Activated T-cell treated with anti-CD3 and anti-CD28 coated beads, Interleukin-2, amount 50 U/mL, for 4 hours (primary cell): ENCODE measurements around the gene LRRC8D. TPM values are rescaled to one million over a fixed set of nuclear protein-coding genes. Genes with fewer than 3 reads are reported as not detected.
"Not testable (repeated sequence)": the region's sequence is repeated elsewhere in the genome, so short reads cannot be mapped to it uniquely, and the experiment has no call there.

Experiments
- ATAC-seq, 2 donors: fragments of 200-7000 bp; cut with Tn5 transposase; one replicate each; pipeline ENCODE4 v1.10.0; 2021
- DNase-seq: peaks from one replicate; pipeline ENCODE4 v3.0.0-alpha.2; 2020
- H3K27me3 Mint-ChIP-seq: one replicate; pipeline ENCODE4 v1.8.0; 2021; ENCODE audit warnings: low read depth, mixed read lengths
- H3K36me3 Mint-ChIP-seq: one replicate; pipeline ENCODE4 v1.8.0; 2022; ENCODE audit warnings: mixed read lengths; ENCODE audit not compliant: insufficient read depth
- H3K4me1 Mint-ChIP-seq: one replicate; pipeline ENCODE4 v1.8.0; 2021; ENCODE audit warnings: low read depth, mixed read lengths
- H3K4me3 Mint-ChIP-seq: one replicate; pipeline ENCODE4 v1.8.0; 2021; ENCODE audit warnings: mild to moderate bottlenecking, moderate library complexity, mixed read lengths
- H3K9me3 Mint-ChIP-seq: one replicate; pipeline ENCODE4 v1.8.0; 2021; ENCODE audit warnings: mixed read lengths
- total RNA-seq, 3 donors: library from RNA; stranded (reverse); gene quantifications; one replicate each; pipeline ENCODE4 v1.2.1, GENCODE V29; 2021

Gene LRRC8D
- total RNA-seq, 3 donors from 2014 or later: 42.1 to 56.7 (median 48.0) TPM

DNA sequence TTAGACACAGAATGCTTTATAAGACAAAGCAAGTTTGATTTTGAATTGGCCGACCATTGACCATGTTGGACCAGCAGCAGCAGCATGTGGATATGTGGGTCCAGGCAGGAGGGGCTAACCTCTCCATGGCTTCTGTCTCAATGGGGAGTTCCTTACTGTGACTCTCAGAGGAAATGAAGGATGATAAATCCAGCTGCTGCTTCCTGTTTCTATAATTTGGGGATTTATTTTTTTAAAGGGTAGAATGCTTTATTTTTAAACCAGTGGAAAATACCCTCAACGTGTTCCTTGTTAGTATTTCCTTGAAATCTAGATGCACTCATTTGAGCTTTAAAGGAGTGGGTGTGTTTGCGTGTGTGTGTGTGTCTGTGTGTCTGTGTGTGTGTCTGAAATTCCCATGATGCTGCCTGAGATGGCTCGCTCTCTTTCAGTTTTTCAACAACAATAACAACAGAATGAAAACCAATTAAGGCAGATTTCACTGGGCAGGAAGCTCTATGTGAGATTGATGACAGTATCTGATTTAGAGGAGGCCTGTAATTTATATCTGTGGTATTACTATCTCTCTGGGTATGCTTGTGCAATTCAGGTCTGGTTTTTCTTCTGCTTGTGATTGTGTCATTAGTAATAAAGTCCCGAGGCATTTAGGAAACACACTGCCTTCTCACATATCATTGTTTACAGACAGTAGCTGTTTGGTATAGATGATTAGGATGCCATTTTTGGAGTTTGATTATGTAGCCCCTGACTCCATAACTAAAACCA is 88.0 kb downstream of the LRRC8D start:
- ATAC-seq: no peak

DNA sequence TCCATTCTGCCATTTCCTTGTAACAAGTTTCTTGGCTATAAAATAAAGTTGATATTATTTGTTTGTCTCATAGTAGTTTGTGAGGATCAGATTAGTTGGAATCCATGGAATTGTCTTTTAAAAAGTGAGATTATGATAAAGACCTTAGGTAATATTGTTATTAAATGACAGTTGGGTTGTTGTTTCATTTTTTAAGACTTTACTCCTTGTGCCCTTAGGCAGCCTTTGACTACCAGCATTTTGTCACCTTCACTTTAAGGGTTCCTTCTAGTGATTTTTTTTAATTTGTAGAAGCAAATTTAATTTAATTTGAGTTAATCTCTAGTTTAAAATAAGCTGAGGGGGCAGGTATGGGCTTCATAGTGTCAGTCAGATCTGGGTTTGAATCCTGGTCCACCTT is 89.4 kb downstream of the LRRC8D start:
- no peaks in the 10 kb centered on the region for H3K27me3 Mint-ChIP-seq
- no peak overlapping the region for H3K4me3 Mint-ChIP-seq
- H3K9me3 Mint-ChIP-seq: no peaks in the 10 kb centered on the region
- ATAC-seq (no peak), DNase-seq (no peak)
- peaks cover 29% of the 10 kb centered on the region for H3K36me3 Mint-ChIP-seq
- H3K4me1 Mint-ChIP-seq: peaks cover 49% of the 10 kb centered on the region

More for the DNA sequence above, 88.0 kb downstream of the LRRC8D start:
- Mint-ChIP-seq H3K27me3 (no peaks in the 10 kb centered on the region), H3K9me3 (no peaks in the 10 kb centered on the region), H3K4me3 (no peak overlapping the region), H3K4me1 (peaks cover 50% of the 10 kb centered on the region), H3K36me3 (peaks cover 34% of the 10 kb centered on the region)
- DNase-seq: no peak

DNA sequence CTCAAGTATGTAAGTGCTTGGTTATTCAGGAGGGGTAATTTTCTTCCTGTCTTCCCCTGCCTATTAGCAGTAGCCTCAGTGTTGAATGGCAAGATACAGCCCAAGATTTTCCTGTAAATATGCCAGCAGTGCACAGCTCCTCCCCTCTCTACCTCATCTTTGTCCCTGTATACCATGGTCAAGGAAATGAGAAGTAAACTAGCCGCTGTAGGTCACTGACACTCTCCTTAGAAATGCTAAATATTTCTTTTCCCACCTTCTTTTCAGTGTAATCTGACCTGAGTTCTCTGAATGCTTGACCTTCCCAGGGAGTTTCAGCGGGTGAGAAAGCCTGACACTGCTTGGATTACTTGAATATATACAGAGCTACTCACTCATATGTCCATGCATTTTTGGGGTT is 89.9 kb downstream of the LRRC8D start:
- Mint-ChIP-seq H3K4me1 (peaks cover 43% of the 10 kb centered on the region), H3K9me3 (no peaks in the 10 kb centered on the region), H3K27me3 (no peaks in the 10 kb centered on the region), H3K4me3 (no peak overlapping the region), H3K36me3 (peaks cover 25% of the 10 kb centered on the region)
- DNase-seq (no peak), ATAC-seq (no peak)

DNA sequence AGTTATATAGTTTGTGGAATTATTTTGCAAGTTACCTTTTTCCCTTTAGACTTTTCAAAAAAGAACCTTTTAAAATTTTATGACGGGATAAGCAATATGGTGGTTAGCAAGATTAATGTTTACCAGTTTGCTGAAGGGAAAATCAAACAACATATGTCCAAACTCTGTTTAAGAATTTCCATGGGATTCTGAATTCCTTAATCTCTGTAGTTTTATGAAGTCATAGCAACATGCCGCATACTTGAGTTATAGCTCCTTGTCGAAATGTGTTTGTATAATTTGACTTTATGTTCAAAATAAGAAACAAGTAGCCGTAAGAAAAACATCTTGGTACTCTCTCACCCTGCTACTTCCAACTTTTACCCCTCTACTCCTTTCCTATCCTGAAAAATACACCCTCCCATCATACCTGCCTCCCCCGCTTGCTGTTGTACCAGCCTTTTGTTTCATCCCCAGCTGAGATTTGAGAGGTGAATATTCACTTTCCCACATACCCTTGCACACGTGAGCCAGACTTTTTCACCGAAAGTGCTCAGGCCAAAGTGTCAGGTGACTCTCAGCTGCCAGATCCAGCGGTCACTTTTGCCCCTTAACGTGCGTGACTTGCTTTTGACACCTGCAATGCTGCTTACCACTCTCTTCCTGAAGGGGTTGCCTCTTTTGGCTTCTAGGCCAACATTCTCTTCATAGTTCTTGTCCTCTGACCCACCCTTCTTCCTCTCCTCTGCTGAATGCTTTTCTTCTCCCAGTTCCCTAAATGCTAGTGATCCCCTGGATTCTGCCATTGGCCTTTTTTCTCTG is 90.6 kb downstream of the LRRC8D start:
- Mint-ChIP-seq H3K4me3 (no peak overlapping the region), H3K4me1 (peaks cover 37% of the 10 kb centered on the region), H3K27me3 (no peaks in the 10 kb centered on the region), H3K36me3 (peaks cover 28% of the 10 kb centered on the region), H3K9me3 (no peaks in the 10 kb centered on the region)
- ATAC-seq (no peak), DNase-seq (no peak)

DNA sequence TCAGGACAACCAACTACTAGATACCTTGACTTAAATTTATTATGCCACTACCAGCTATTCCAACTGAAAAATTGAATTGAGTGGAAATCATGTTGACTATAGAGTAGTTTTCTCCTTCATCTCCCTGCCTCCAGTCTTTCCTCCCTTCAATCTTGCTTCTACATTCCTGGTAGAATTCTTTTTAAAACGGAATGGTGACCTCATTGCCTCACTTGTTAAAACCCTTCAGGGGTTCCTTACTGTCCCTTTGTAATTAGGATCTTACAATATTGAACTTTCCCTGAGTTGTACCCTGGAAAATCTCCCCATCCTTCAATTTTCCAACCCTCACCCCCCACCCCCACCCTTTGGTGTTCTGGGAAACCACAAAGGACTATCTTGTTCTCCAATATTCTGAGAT is 91.2 kb downstream of the LRRC8D start:
- Mint-ChIP-seq H3K4me3 (no peak overlapping the region), H3K36me3 (peaks cover 25% of the 10 kb centered on the region), H3K4me1 (peaks cover 32% of the 10 kb centered on the region), H3K9me3 (no peaks in the 10 kb centered on the region), H3K27me3 (no peaks in the 10 kb centered on the region)
- DNase-seq (no peak), ATAC-seq (no peak)

DNA sequence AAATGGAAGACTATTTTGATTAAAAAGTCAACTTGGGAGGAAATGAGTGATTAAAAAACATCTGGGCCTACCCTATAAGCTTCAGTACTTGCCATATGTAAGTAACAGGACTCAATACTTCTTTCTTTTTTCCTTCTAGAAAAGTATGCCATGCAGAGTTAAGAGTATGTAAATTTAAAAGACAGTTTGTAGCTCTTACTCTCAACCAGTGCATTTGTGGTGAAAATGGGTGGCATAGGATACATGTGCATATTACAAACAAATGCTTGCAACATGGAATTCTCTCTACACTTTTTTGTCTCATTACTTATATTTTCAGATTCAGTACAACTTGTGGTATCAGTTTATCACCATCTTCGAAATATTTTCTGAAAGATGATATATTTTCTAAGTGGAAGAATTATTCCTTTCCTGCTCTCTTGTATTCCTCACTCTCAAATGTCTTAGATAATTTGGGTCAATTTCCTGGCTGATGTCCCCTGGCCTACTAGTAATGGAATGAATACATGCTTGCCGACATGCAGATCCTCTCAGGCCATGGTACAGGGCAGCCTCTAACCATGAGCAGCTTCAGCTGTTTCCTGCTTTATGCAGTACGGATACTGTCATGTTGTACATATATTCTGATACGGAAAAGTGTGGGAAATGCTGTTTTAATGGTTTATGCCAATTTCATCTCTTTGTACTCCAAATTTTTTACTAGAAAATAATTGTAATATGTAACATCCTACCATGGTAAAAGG is 92.7 kb downstream of the LRRC8D start:
- H3K27me3 Mint-ChIP-seq: no peaks in the 10 kb centered on the region
- no peaks in the 10 kb centered on the region for H3K9me3 Mint-ChIP-seq
- DNase-seq (no peak), ATAC-seq (no peak)
- H3K4me3 Mint-ChIP-seq: no peak overlapping the region
- peaks cover 20% of the 10 kb centered on the region for H3K4me1 Mint-ChIP-seq
- H3K36me3 Mint-ChIP-seq: peaks cover 22% of the 10 kb centered on the region

DNA sequence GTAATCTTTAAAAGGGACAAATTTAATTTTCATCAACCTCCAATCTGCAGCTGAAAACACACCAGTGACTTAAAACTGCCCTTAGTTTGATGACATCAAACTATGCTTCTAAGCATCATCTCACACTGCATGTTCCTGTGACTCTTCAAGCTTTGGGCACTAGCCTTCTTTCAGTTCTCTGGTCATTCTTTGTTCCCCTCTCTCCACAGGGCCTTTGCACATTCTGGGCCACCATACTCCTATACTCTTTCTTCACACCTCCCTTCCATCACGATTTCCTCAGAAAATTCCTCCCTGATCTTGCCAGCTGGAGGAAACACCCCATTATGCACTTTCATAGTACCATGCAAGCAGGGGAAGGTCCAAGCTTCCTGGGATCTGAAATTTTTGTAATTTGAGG is 96.5 kb downstream of the LRRC8D start:
- Mint-ChIP-seq H3K9me3 (no peaks in the 10 kb centered on the region), H3K4me3 (no peak overlapping the region), H3K36me3 (peaks cover 17% of the 10 kb centered on the region), H3K27me3 (no peaks in the 10 kb centered on the region), H3K4me1 (peaks cover 10% of the 10 kb centered on the region)
- ATAC-seq (no peak), DNase-seq (no peak)

DNA sequence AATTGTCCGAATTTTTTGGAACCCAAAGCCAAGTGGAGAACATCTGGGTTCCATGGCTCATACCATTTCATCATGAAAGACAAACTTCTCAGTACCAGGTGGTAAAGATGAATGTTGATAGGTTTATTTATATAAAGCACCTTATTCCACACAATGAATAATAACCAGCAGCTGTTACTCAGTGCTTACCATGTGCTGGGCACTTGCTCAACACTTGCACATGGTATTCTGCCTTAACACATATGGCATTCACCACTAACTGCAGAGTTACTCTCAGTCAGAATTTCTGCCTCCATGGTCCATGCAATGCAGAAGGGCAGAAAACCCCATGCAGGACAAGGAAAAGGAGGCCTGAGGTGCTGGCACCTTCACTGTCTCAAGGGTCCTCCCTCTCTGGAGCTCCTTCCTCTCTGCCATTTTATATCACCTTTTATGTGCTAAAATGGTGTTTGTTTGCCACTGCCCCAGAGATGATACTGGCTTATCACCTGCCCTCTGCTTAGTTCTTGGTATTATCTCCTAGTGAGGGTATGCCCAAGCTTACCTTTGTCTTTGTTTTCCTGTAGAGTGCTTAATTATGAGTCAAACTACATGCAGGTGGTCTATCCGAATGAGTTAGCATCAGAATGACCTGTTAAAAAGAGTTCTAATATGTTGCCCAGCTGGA is 97.4 kb downstream of the LRRC8D start:
- ATAC-seq: no peak
- H3K9me3 Mint-ChIP-seq: peaks cover under 1% of the 10 kb centered on the region
- H3K27me3 Mint-ChIP-seq: no peaks in the 10 kb centered on the region

DNA sequence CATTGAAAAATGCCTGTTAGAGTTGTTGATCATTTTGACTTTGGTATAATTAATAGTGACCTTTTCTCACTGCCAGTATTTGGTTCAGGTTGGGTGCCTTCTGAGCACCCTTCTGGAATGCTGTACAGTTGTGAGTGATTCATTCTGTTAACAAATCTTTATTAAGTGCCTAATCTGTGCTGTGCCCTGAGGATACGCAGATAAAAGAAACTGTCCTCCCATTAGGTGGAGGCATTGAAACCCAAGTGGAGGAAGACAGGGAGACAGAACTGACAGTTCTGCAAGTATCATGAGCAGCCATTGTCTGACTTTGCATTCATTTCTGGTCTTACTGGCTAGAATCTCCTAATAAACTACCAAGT is 97.9 kb downstream of the LRRC8D start:
- DNase-seq: no peak
- ATAC-seq: no peak

More for the DNA sequence above, 97.4 kb downstream of the LRRC8D start:
- no peak overlapping the region for H3K4me3 Mint-ChIP-seq
- H3K36me3 Mint-ChIP-seq: peaks cover 19% of the 10 kb centered on the region
- peaks cover 6% of the 10 kb centered on the region for H3K4me1 Mint-ChIP-seq
- DNase-seq: no peak

DNA sequence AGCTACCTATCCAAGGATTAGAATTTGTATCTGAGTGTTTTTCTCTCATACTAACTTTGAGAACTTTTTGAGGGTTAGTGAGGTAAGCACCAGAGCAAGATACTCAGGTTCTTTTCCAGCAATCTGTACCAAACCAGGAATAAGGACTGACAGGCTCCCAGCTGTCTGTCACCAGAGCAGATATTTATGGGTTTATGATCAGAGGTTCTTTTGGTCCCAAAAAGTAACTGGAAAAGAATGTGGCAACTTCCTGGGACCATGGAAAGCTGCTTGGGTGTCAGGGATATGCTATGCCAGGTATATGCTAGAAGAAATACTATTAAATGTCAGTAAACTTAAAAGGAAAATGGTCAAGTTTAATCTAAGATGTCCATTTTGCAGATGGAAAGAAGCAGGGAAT is 98.3 kb downstream of the LRRC8D start:
- H3K9me3 Mint-ChIP-seq: peaks cover 5% of the 10 kb centered on the region
- no peak for DNase-seq
- peaks cover 27% of the 10 kb centered on the region for H3K36me3 Mint-ChIP-seq
- ATAC-seq: no peak
- no peaks in the 10 kb centered on the region for H3K27me3 Mint-ChIP-seq
- peaks cover 6% of the 10 kb centered on the region for H3K4me1 Mint-ChIP-seq
- H3K4me3 Mint-ChIP-seq: no peak overlapping the region

More for the DNA sequence above, 97.9 kb downstream of the LRRC8D start:
- H3K36me3 Mint-ChIP-seq: peaks cover 24% of the 10 kb centered on the region
- no peaks in the 10 kb centered on the region for H3K27me3 Mint-ChIP-seq
- peaks cover 5% of the 10 kb centered on the region for H3K9me3 Mint-ChIP-seq
- H3K4me3 Mint-ChIP-seq: no peak overlapping the region
- peaks cover 6% of the 10 kb centered on the region for H3K4me1 Mint-ChIP-seq

DNA sequence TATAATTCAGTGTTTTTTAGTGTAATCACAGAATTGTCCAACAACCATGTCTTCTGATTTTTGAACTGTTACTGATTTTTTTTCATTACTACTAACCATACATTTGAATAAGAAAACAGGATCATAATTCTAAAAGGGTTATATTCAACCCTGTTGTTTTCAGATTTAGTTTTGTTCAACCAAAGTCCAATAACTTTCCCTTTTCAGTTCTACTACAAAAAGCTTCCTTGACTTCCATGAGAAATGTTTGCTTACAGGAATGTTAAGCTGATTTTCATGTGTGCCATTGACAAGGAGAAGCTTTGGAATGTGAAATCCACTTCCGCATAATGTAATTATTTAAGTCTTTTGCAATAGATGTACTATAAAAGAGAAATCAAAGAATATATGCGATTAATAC is 102.1 kb downstream of the LRRC8D start:
- Mint-ChIP-seq H3K4me3 (no peak overlapping the region), H3K36me3 (peaks cover 32% of the 10 kb centered on the region), H3K4me1 (peaks cover 5% of the 10 kb centered on the region), H3K9me3 (peaks cover 5% of the 10 kb centered on the region), H3K27me3 (no peaks in the 10 kb centered on the region)
- ATAC-seq: no peak
- no peak for DNase-seq

DNA sequence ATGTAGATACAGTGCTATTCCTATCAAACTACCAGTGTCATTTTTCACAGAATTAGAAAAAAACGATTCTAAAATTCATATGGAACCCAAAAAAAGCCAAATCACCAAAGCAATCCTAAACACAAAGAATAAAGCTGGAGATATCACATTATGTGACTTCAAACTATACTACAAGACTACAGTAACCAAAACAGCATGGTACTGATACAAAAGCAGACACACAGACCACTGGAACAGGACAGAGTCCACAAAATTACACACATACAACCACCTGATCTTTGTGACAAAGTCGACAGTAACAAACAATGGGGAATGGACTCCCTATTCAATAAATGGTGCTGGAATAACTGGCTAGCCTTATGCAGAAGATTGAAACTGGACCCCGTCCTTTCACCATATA is 102.7 kb downstream of the LRRC8D start:
- H3K36me3 Mint-ChIP-seq: peaks cover 34% of the 10 kb centered on the region
- no peak for ATAC-seq

DNA sequence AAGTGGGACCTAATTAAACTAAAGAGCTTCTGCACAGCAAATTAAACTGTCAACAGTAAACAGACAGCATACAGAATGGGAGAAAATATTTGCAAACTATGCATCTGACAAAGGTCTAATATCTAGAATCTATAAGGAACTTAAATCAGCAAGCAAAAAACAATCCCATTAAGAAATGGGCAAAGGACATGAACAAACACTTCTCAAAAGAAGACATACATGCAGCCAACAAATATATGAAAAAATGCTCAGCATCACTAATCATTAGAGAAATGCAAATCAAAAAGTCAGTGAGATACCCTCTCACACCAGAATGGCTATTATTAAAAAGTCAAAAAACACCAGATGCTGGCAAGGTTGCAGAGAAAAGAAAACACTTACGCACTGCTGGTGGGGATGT is 103.2 kb downstream of the LRRC8D start:
- peaks cover 34% of the 10 kb centered on the region for H3K36me3 Mint-ChIP-seq
- not testable (repeated sequence) for H3K4me3 Mint-ChIP-seq, DNase-seq, H3K9me3 Mint-ChIP-seq, ATAC-seq, H3K4me1 Mint-ChIP-seq, H3K27me3 Mint-ChIP-seq

More for the DNA sequence above, 102.7 kb downstream of the LRRC8D start:
- no peak for DNase-seq
- Mint-ChIP-seq H3K27me3 (no peaks in the 10 kb centered on the region), H3K9me3 (peaks cover 5% of the 10 kb centered on the region), H3K4me3 (no peak overlapping the region), H3K4me1 (peaks cover 4% of the 10 kb centered on the region)

DNA sequence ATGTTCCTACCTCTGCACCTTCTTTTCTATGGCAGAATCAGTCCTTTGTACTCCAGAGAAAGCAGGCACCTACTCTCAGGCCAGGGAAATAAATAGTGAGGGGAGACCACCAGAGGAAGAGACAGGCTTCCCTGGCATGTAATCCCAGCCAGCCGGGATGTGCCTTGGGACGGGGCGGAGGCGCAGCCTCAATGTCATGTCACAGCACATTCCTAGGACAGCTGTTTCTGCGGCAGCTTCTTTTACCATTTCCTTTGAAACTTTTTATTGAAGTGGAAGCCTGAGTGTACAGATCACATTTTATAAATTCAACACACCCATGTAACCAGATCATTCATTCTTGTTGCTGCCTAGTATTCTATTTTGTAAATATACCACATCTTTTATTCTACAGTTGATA is 106.2 kb downstream of the LRRC8D start:
- no peak overlapping the region for H3K4me3 Mint-ChIP-seq
- peaks cover 36% of the 10 kb centered on the region for H3K36me3 Mint-ChIP-seq
- ATAC-seq: no peak
- DNase-seq: no peak
- H3K27me3 Mint-ChIP-seq: no peaks in the 10 kb centered on the region
- H3K4me1 Mint-ChIP-seq: peaks cover 18% of the 10 kb centered on the region
- H3K9me3 Mint-ChIP-seq: peaks cover 5% of the 10 kb centered on the region
